Measurements from ENCODE around the gene FAM168A.
"Not testable (repeated sequence)": the region's sequence is repeated elsewhere in the genome, so short reads cannot be mapped to it uniquely, and the experiment has no call there.

Gene FAM168A

GRCh38 chr11:73586791-73587190, 11.1 kb downstream of the FAM168A start:
- CTCF ChIA-PET, result no interaction called here
- POLR2A ChIA-PET, result no interaction called here
- TF ChIP-seq, protein P1, sequence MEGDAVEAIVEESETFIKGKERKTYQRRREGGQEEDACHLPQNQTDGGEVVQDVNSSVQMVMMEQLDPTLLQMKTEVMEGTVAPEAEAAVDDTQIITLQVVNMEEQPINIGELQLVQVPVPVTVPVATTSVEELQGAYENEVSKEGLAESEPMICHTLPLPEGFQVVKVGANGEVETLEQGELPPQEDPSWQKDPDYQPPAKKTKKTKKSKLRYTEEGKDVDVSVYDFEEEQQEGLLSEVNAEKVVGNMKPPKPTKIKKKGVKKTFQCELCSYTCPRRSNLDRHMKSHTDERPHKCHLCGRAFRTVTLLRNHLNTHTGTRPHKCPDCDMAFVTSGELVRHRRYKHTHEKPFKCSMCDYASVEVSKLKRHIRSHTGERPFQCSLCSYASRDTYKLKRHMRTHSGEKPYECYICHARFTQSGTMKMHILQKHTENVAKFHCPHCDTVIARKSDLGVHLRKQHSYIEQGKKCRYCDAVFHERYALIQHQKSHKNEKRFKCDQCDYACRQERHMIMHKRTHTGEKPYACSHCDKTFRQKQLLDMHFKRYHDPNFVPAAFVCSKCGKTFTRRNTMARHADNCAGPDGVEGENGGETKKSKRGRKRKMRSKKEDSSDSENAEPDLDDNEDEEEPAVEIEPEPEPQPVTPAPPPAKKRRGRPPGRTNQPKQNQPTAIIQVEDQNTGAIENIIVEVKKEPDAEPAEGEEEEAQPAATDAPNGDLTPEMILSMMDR (IDR thresholded peaks at IDR 0.05; ENCODE audit: control extremely low read depth, extremely low read depth, low read depth, missing control alignments), result no peak
- no peak for DNase-seq (ENCODE audit: extremely low spot score)

GRCh38 chr11:73585834-73586575, 11.9 kb downstream of the FAM168A start:
- DNase-seq (ENCODE audit: extremely low spot score), result no peak
- CTCF ChIA-PET, result no interaction called here
- POLR2A ChIA-PET, result interaction anchor here (0.7 kb wide), 1 partner anchor 94 kb away, joined by 10 read pairs; no protein-coding TSS in a partner anchor
- TF ChIP-seq, protein P1 (IDR thresholded peaks at IDR 0.05; ENCODE audit: control extremely low read depth, extremely low read depth, low read depth, missing control alignments), result no peak

DNA sequence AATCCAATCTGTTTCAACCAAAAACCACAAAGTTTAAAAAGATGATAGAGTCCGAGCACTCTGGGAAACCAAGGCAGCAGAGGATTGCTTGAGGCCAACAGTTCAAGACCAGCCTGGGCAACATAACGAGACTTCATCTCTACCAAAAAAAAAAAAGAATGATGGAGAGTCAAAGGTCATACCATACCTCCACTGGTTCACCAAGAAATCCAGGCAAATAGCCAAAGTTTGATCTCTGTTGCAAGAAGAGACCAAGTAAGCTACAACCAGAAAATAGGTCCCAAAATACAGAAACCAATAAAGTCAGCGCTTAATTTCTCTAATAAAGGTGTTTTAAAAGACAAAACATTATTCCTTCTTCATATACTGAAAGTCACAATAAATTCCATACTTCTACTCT, 13.1 kb downstream of the FAM168A start:
- no peak for DNase-seq (ENCODE audit: extremely low spot score)
- ChIA-PET CTCF (no interaction called here), POLR2A (no interaction called here)
- TF ChIP-seq, protein P1 (IDR thresholded peaks at IDR 0.05; ENCODE audit: control extremely low read depth, extremely low read depth, low read depth, missing control alignments), result no peak

DNA sequence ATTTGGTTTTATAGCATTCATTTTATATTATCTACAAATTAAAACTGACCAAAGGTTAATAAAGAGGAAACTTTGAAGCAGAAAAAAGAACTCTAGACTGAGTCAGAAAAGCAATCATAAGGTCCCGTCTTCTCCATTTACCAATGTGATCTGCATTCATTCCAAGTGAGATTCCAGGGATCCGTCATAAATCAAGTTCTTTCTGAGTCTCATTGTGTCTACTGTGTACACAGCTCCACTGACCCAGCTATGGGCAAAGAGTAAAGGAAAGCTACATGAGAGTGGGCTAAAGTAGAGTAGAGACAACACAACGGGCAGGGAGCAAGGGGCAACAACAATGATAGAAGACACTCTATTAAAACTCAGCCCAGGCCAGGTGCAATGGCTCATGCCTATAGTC, 15.3 kb downstream of the FAM168A start:
- ChIA-PET CTCF (interaction anchor here (1.2 to 2.7 kb wide), 4 partner anchors 15 to 43 kb away, joined by 3 to 14 read pairs (median 8); no protein-coding TSS in a partner anchor), POLR2A (no interaction called here)
- TF ChIP-seq, protein P1 (IDR thresholded peaks at IDR 0.05; ENCODE audit: control extremely low read depth, extremely low read depth, low read depth, missing control alignments), result no peak
- DNase-seq (ENCODE audit: extremely low spot score), result no peak

DNA sequence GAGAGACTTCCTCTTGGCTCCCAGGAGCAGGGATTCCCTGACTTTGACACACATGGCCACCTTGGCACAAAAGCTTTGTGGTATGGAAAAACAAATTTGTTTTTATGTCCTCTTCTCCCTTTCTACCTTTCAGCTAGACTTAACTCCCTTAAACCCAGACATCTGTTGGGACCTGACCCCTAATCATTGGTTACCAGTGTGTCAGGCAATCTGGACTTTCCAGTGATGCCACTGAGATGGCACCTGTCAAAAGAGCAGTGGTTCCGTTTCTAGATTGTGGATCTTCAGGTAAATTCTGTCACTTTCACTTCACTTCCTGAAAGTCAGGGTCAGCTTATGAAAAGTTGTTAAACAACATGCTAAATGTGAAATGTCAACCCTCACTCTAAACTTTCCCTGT, 17.2 kb downstream of the FAM168A start:
- CTCF ChIA-PET, result interaction anchor here (1.0 to 2.7 kb wide), 5 partner anchors 10 to 45 kb away, joined by 3 to 14 read pairs (median 6); no protein-coding TSS in a partner anchor
- DNase-seq (ENCODE audit: extremely low spot score); POLR2A ChIA-PET: not testable (repeated sequence)

DNA sequence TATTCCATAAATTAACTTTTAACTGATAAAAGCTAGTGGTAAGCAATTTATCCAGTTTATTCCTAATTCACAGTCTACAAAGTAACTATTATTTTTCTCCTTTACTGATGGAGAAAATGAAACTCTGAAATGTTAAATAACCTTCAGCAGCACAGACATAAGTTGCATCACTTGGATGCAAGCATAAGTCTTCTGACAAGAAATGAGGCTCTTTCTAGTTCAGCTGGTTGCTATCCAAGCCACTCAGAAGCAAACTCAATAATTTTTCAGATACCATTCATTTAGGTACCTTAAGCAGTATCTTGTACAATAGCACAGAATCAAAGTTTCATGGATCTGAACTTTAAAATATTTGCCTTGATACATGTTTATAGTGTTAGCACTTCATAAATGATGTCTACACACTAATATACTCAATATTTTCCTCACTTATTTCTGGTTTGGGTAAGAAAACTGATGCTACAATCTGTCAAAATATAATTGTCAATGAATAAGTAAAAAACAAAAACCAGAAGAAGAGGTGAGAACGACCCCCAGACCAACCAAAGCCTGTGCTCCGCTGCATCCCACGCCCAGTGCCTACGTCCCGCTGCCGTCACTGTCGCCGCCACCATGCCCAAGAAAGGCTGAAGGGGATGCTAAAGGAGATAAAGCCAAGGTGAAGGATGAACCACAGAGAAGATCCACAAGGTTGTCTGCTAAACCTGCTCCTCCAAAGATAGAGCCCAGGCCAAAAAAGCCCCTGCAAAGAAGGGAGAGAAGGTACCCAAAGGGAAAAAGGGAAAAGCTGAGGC, 18.1 kb downstream of the FAM168A start:
- no peak for DNase-seq (ENCODE audit: extremely low spot score)
- POLR2A ChIA-PET, result interaction anchor here (0.5 kb wide), 2 partner anchors 12 to 203 kb away, joined by 3 to 5 read pairs; no protein-coding TSS in a partner anchor
- CTCF ChIA-PET, result interaction anchor here (1.6 to 2.7 kb wide), 3 partner anchors 10 to 15 kb away, joined by 5 to 14 read pairs (median 6); no protein-coding TSS in a partner anchor
- TF ChIP-seq, protein P1 (IDR thresholded peaks at IDR 0.05; ENCODE audit: control extremely low read depth, extremely low read depth, low read depth, missing control alignments), result no peak

Data from GM10248 (cell line).